PC-3 (cell line): ENCODE measurements around the gene CEACAM20.

Experiments
- CTCF ChIP-seq: fragments of 300-600 bp; sonication (generic); conservative IDR thresholded peaks from 2 replicates; pipeline ENCODE4 v1.5.1; 2017; ENCODE audit warnings: antibody characterized with exemption, low read depth, mild to moderate bottlenecking, low read length
- EZH2 ChIP-seq: fragments of 300-600 bp; sonication (generic); IDR thresholded peaks from one replicate; pipeline ENCODE4 v1.6.1; 2017; ENCODE audit warnings: antibody characterized with exemption, mild to moderate bottlenecking, low read length; ENCODE audit not compliant: unreplicated experiment
- EZH2phosphoT487 ChIP-seq: fragments of 300-600 bp; sonication (generic); IDR thresholded peaks from 2 replicates; pipeline ENCODE4 v1.6.1; 2018; ENCODE audit warnings: mild to moderate bottlenecking, antibody characterized with exemption, low read length, borderline replicate concordance

- TF ChIP-seq CTCF (no peak), EZH2 (no peak), EZH2phosphoT487 (no peak)
Measured at GRCh38 chr19:44571830-44572580, 42.5 kb upstream of the CEACAM20 start.
